ENCODE measurements around the gene CD1B. TPM values are rescaled to one million over a fixed set of nuclear protein-coding genes. Genes with fewer than 3 reads are reported as not detected.
"Not testable (repeated sequence)": the region's sequence is repeated elsewhere in the genome, so short reads cannot be mapped to it uniquely, and the experiment has no call there.

The CD1B gene
- total RNA-seq: not detected
- long read RNA-seq: 0 reads

DNA sequence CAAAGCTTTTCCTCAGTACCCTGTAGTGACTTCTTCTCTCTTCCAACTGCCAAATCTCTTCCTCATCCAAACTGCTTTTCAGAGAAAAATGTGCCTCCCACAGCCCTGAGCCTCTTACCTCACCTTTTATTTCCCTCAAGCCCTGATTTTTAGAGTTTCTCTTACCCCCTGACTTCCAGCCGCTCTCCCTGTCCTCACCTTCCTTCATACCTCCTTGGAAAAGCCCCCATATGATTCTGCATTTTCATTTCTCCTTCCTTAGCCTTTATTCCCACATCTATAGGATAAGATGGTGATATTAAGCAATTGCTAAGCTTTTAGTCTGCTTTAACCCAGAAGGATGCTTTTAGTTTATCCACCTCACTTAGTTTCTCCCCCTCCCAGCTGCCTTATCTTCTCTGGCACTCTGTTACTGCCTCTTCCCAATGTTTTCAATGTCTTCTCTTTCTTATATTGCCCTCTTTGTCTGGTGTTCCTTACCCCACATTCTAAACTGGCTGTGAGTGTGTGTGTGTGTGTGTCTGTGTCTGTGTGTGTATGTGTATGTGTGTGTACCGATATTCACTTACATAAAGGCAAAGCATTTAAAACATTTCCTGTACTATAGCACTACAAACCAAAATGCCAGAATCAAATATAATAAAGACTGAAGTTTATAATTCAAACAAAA, at the start of gene CD1B:
TSS of gene CD1B (minus strand) at position 51 of the 670 bp plus-strand sequence. CDS start 108 bp downstream, outside the sequence.
- no peak for ATAC-seq
- TF ChIP-seq POLR2A (IDR thresholded peaks at IDR 0.05): no peak
- TF ChIP-seq, protein P1, sequence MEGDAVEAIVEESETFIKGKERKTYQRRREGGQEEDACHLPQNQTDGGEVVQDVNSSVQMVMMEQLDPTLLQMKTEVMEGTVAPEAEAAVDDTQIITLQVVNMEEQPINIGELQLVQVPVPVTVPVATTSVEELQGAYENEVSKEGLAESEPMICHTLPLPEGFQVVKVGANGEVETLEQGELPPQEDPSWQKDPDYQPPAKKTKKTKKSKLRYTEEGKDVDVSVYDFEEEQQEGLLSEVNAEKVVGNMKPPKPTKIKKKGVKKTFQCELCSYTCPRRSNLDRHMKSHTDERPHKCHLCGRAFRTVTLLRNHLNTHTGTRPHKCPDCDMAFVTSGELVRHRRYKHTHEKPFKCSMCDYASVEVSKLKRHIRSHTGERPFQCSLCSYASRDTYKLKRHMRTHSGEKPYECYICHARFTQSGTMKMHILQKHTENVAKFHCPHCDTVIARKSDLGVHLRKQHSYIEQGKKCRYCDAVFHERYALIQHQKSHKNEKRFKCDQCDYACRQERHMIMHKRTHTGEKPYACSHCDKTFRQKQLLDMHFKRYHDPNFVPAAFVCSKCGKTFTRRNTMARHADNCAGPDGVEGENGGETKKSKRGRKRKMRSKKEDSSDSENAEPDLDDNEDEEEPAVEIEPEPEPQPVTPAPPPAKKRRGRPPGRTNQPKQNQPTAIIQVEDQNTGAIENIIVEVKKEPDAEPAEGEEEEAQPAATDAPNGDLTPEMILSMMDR (IDR thresholded peaks at IDR 0.05): no peak
- Histone ChIP-seq H3K36me3 (no peaks in the 10 kb centered on the region), H3K4me3 (no peak within 1 kb of the TSS), H3K9me3 (no peaks in the 10 kb centered on the region), H3K4me1 (no peaks in the 10 kb centered on the region), H3K27ac (no peak within 1 kb of the TSS), H3K27me3 (no peaks in the 10 kb centered on the region)
- no peak for DNase-seq
- intact Hi-C loops (cut with DNase I): no loop called here
- 60% methylated on average over 2 of the region's 2 CpGs for WGBS (ENCODE audit: insufficient coverage, low coverage, low lambda C conversion rate, missing lambda C conversion rate)

DNA sequence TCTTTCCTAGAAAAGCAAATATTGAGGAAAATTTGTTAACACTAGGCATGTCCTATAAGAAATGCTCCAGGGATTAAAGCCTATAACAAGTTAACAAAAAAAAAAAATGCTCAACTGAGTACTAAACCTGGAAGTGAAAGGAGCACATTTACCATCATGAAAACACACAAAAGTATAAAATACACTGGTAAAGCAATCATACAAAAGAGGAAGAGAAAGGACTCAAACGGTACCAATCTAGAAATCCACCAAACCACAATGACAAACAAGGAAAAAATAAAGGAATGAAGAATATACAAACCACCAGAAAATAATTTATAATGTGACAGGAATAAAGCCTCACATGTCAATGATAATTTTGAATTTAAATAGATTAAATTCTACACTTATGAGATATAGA, 43.5 kb upstream of the CD1B start:
- Histone ChIP-seq H3K27ac (no peak overlapping the region), H3K27me3 (no peaks in the 10 kb centered on the region), H3K9me3 (no peaks in the 10 kb centered on the region), H3K4me3 (no peak overlapping the region), H3K4me1 (no peaks in the 10 kb centered on the region), H3K36me3 (no peaks in the 10 kb centered on the region)
- ATAC-seq (no peak), DNase-seq (no peak)
- 27% methylated on average over 1 of the region's 1 CpG for WGBS (ENCODE audit: insufficient coverage, low coverage, low lambda C conversion rate, missing lambda C conversion rate)
- intact Hi-C loops (cut with DNase I): no loop called here
- no peak for TF ChIP-seq POLR2A (IDR thresholded peaks at IDR 0.05)
- TF ChIP-seq, protein P1 (IDR thresholded peaks at IDR 0.05): no peak

DNA sequence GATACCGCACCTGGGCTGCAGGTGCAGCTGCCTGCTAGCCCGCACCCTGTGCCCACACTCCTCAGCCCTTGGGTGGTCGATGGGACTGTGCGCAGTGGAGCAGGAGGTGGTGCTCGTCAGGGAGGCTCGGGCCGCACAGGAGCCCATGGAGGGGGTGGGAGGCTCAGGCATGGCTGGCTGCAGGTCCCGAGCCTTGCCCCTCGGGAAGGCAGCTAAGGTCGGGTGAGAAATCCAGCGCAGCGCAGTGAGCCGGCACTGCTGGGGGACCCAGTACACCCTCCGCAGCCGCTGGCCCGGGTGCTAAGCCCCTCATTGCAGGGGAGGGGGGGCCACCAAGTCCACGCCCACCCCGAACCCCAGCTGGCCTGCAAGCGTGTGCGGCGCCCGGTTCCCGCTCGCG, 42.8 kb upstream of the CD1B start:
- 60% methylated on average over 1 of the region's 25 CpGs for WGBS (ENCODE audit: insufficient coverage, low coverage, low lambda C conversion rate, missing lambda C conversion rate)
- H3K36me3 ChIP-seq; intact Hi-C loops (cut with DNase I); ATAC-seq; H3K4me1 ChIP-seq; H3K4me3 ChIP-seq; H3K27ac ChIP-seq; H3K9me3 ChIP-seq; H3K27me3 ChIP-seq: not testable (repeated sequence)
- DNase-seq: peak in 1 of 3 donors; percentile 44

DNA sequence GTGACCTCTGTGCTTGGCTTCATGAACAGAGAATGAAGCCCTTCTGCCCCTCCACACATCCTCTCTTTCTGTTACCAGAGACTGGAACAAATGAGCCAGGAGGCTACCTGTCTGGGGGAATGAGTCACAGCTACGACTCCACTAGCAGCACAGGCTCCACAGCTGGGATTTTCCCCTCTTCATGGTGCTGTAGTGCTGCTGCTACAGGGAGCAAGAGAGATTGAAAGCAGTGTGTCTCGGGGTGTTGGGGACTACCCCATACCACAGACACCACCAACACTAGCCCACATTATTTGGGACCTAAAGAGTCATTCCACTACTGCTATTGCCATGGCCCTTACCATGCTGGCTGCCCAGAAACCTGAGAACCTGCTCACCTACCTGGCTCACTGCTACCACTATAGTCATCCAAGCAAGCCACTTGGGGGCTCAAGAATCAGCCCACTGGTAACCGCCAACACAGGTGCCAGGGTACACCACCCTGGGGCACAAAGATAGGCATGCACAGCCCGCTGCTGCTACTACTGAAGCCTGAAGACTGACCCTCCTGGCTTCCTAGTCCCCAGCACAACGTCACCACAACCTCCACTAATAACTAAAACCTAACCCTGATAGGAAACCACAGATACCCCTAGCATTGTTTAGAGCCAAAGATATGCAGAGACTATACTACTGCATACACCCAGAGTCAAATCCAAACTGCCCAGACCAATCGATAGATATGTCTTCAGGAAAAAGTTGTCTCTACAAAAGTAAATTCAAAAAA, 40.0 kb upstream of the CD1B start:
- H3K4me1 ChIP-seq: no peaks in the 10 kb centered on the region
- no peaks in the 10 kb centered on the region for H3K36me3 ChIP-seq
- WGBS (ENCODE audit: insufficient coverage, low coverage, low lambda C conversion rate, missing lambda C conversion rate): 57% methylated on average over 5 of the region's 6 CpGs
- H3K9me3 ChIP-seq: no peaks in the 10 kb centered on the region
- no peak for TF ChIP-seq POLR2A (IDR thresholded peaks at IDR 0.05)
- TF ChIP-seq, protein P1 (IDR thresholded peaks at IDR 0.05): no peak
- no peak overlapping the region for H3K27ac ChIP-seq
- intact Hi-C loops (cut with DNase I): no loop called here
- H3K27me3 ChIP-seq: no peaks in the 10 kb centered on the region
- ATAC-seq (no peak), DNase-seq (no peak)
- H3K4me3 ChIP-seq: no peak overlapping the region

DNA sequence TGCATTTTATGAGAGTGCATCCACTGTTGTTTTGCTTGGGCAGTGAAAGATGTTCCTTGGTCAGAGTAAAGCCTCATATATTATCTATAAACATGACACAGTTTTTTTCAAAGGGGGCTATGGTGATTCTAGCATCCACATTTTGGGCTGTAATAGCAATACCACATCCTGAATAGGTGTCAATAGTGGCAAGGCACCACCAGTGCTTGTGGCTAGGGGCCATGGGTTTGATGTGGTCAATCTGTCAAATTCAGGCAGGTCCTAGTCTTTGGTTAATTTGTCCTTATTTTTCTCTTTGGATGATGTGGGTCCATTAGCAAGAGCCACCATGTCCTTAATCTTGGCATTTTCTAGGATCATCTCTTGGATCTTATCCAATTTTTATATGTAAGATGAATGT, 35.5 kb upstream of the CD1B start:
- intact Hi-C loops (cut with DNase I): no loop called here
- H3K4me3 ChIP-seq: no peak overlapping the region
- no peak for DNase-seq
- H3K4me1 ChIP-seq: no peaks in the 10 kb centered on the region
- no peaks in the 10 kb centered on the region for H3K36me3 ChIP-seq
- no peak for ATAC-seq
- no peak overlapping the region for H3K27ac ChIP-seq
- no peaks in the 10 kb centered on the region for H3K9me3 ChIP-seq
- no peak for TF ChIP-seq POLR2A (IDR thresholded peaks at IDR 0.05)
- TF ChIP-seq, protein P1 (IDR thresholded peaks at IDR 0.05): no peak
- H3K27me3 ChIP-seq: no peaks in the 10 kb centered on the region
